ENCODE results near the gene NABP1.

NABP1 gene

DNA sequence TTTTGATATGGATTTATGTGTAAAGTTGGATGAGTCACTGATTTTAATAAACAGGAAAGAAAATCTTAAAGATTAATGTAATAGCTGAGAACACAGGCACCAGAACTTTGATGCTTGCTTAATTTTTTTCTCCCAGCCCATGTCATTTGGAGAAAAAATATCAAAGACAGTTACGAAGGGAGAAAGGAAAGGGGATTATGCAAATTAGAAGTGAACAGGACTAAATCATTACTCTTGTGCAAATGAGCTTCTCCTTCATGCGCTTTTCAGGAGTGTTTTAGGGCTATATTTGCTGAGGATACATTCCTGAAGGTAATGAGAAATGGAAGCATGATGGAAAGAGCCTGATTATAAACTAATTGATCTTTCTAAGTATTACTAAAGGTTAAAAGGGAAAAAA is 28.9 kb downstream of the NABP1 start:
- no peak for TF ChIP-seq GABPA (IDR thresholded peaks at IDR 0.05; ENCODE audit: low read depth)
- TF ChIP-seq, protein P1, sequence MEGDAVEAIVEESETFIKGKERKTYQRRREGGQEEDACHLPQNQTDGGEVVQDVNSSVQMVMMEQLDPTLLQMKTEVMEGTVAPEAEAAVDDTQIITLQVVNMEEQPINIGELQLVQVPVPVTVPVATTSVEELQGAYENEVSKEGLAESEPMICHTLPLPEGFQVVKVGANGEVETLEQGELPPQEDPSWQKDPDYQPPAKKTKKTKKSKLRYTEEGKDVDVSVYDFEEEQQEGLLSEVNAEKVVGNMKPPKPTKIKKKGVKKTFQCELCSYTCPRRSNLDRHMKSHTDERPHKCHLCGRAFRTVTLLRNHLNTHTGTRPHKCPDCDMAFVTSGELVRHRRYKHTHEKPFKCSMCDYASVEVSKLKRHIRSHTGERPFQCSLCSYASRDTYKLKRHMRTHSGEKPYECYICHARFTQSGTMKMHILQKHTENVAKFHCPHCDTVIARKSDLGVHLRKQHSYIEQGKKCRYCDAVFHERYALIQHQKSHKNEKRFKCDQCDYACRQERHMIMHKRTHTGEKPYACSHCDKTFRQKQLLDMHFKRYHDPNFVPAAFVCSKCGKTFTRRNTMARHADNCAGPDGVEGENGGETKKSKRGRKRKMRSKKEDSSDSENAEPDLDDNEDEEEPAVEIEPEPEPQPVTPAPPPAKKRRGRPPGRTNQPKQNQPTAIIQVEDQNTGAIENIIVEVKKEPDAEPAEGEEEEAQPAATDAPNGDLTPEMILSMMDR (IDR thresholded peaks at IDR 0.05; ENCODE audit: insufficient read depth, low read length): no peak
- no peak for TF ChIP-seq POLR2AphosphoS5 (IDR thresholded peaks at IDR 0.05; ENCODE audit: low read depth)
- TF ChIP-seq, protein P2, sequence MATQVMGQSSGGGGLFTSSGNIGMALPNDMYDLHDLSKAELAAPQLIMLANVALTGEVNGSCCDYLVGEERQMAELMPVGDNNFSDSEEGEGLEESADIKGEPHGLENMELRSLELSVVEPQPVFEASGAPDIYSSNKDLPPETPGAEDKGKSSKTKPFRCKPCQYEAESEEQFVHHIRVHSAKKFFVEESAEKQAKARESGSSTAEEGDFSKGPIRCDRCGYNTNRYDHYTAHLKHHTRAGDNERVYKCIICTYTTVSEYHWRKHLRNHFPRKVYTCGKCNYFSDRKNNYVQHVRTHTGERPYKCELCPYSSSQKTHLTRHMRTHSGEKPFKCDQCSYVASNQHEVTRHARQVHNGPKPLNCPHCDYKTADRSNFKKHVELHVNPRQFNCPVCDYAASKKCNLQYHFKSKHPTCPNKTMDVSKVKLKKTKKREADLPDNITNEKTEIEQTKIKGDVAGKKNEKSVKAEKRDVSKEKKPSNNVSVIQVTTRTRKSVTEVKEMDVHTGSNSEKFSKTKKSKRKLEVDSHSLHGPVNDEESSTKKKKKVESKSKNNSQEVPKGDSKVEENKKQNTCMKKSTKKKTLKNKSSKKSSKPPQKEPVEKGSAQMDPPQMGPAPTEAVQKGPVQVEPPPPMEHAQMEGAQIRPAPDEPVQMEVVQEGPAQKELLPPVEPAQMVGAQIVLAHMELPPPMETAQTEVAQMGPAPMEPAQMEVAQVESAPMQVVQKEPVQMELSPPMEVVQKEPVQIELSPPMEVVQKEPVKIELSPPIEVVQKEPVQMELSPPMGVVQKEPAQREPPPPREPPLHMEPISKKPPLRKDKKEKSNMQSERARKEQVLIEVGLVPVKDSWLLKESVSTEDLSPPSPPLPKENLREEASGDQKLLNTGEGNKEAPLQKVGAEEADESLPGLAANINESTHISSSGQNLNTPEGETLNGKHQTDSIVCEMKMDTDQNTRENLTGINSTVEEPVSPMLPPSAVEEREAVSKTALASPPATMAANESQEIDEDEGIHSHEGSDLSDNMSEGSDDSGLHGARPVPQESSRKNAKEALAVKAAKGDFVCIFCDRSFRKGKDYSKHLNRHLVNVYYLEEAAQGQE (IDR thresholded peaks at IDR 0.05; ENCODE audit: insufficient replicate concordance, low read depth): no peak
- no peak for TF ChIP-seq SPI1 (IDR thresholded peaks at IDR 0.05; ENCODE audit: borderline replicate concordance, low read depth)
- Histone ChIP-seq H3K4me3 (replicated peaks; ENCODE audit: insufficient read depth, low read length) (no peak overlapping the region), H3K27me3 (ENCODE audit: insufficient read depth, poor library complexity, severe bottlenecking) (no peaks in the 10 kb centered on the region), H3K27ac (replicated peaks) (no peak overlapping the region)
- no peak for DNase-seq (ENCODE audit: low read depth in 1 of 2, low spot score in 1 of 2)

DNA sequence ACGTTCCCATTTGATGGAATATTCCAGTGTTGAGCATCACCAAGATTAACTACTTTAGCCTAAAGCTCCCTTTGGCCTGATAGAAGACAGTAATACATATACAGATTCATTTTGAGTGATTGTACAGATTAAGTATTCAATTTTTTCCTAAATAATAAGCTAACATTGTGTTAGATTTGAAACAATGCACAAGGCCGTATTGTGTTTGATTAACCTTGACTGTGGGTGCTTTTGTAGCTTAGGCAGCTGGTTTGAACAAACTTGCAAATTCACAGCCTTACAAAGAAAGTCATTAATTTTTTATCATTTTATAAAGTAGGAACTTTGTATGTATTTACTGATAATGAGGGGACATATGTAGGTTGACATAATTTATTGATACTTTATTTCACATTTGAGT is 29.6 kb downstream of the NABP1 start:
- H3K27ac ChIP-seq (replicated peaks): no peak overlapping the region

DNA sequence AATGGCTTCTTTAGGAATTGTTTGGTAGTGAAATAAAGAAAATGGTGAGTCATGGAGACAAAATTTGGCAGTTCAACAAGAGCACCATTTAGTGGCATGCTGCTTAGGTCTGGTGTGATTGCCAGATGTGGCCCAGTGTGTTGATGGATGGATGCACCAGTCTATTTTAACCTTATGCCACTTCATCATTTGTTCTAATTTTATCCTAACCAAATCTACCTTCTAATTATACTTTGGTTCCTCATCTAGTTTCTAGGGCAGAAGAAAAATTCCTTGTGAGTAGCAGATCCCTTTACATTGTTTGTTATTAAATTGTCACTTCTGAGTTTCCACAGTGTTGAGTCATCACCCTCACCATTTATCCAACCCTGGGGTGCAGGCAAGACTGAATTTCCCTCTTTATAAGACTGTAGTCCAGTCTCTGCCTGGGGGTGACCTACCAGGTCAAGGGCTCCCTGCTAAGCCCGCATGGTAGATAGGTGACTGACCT is 32.5 kb downstream of the NABP1 start:
- DNase-seq (ENCODE audit: low read depth in 1 of 2, low spot score in 1 of 2): no peak
- TF ChIP-seq POLR2AphosphoS5 (IDR thresholded peaks at IDR 0.05; ENCODE audit: low read depth) (no peak), SPI1 (IDR thresholded peaks at IDR 0.05; ENCODE audit: borderline replicate concordance, low read depth) (no peak), GABPA (IDR thresholded peaks at IDR 0.05; ENCODE audit: low read depth) (no peak)
- TF ChIP-seq, protein P1 (IDR thresholded peaks at IDR 0.05; ENCODE audit: insufficient read depth, low read length): no peak
- TF ChIP-seq, protein P2 (IDR thresholded peaks at IDR 0.05; ENCODE audit: insufficient replicate concordance, low read depth): no peak
- Histone ChIP-seq H3K4me3 (replicated peaks; ENCODE audit: insufficient read depth, low read length) (no peak overlapping the region), H3K27ac (replicated peaks) (no peak overlapping the region), H3K27me3 (ENCODE audit: insufficient read depth, poor library complexity, severe bottlenecking) (no peaks in the 10 kb centered on the region)

More for the DNA sequence above, 29.6 kb downstream of the NABP1 start:
- H3K27me3 ChIP-seq (ENCODE audit: insufficient read depth, poor library complexity, severe bottlenecking): no peaks in the 10 kb centered on the region
- H3K4me3 ChIP-seq (replicated peaks; ENCODE audit: insufficient read depth, low read length): no peak overlapping the region
- no peak for DNase-seq (ENCODE audit: low read depth in 1 of 2, low spot score in 1 of 2)
- TF ChIP-seq POLR2AphosphoS5 (IDR thresholded peaks at IDR 0.05; ENCODE audit: low read depth) (no peak), GABPA (IDR thresholded peaks at IDR 0.05; ENCODE audit: low read depth) (no peak), SPI1 (IDR thresholded peaks at IDR 0.05; ENCODE audit: borderline replicate concordance, low read depth) (no peak)
- TF ChIP-seq, protein P2 (IDR thresholded peaks at IDR 0.05; ENCODE audit: insufficient replicate concordance, low read depth): no peak
- TF ChIP-seq, protein P1 (IDR thresholded peaks at IDR 0.05; ENCODE audit: insufficient read depth, low read length): no peak
